Measurements from ENCODE around the gene KLHL22.
"Not testable (repeated sequence)": the region's sequence is repeated elsewhere in the genome, so short reads cannot be mapped to it uniquely, and the experiment has no call there.

DNA sequence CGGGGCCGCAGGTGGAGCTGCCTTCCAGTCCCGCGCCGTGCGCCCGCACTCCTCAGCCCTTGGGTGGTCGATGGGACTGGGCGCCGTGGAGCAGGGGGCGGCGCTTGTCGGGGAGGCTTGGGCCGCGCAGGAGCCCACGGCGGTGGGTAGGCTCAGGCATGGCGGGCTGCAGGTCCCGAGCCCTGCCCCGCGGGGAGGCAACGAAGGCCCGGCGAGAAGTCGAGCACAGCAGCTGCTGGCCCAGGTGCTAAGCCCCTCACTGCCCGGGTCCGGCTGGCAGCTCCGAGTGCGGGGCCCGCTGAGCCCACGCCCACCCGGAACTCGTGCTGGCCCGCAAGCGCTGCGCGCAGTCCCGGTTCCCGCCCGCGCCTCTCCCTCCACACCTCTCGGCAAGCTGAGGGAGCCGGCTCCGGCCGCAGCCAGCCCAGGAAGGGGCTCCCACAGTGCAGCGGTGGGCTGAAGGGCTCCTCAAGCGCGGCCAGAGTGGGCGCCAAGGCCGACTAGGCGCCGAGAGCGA is 103.2 kb downstream of the KLHL22 start:
- TF ChIP-seq, protein P1, sequence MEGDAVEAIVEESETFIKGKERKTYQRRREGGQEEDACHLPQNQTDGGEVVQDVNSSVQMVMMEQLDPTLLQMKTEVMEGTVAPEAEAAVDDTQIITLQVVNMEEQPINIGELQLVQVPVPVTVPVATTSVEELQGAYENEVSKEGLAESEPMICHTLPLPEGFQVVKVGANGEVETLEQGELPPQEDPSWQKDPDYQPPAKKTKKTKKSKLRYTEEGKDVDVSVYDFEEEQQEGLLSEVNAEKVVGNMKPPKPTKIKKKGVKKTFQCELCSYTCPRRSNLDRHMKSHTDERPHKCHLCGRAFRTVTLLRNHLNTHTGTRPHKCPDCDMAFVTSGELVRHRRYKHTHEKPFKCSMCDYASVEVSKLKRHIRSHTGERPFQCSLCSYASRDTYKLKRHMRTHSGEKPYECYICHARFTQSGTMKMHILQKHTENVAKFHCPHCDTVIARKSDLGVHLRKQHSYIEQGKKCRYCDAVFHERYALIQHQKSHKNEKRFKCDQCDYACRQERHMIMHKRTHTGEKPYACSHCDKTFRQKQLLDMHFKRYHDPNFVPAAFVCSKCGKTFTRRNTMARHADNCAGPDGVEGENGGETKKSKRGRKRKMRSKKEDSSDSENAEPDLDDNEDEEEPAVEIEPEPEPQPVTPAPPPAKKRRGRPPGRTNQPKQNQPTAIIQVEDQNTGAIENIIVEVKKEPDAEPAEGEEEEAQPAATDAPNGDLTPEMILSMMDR (IDR thresholded peaks at IDR 0.05 in 4 of 5, conservative IDR thresholded peaks at IDR 0.05 in 1 of 5), result not testable (repeated sequence)
- TF ChIP-seq POLR2A (IDR thresholded peaks at IDR 0.05), result not testable (repeated sequence)

All from gastrocnemius medialis (tissue), 4 donors.